ENCODE results near the gene FAM53A. TPM values are rescaled to one million over a fixed set of nuclear protein-coding genes. Genes with fewer than 3 reads are reported as not detected.
"Not testable (repeated sequence)": the region's sequence is repeated elsewhere in the genome, so short reads cannot be mapped to it uniquely, and the experiment has no call there.

FAM53A gene
- total RNA-seq, 1 experiment from 2014 or later: 0.51 TPM

DNA sequence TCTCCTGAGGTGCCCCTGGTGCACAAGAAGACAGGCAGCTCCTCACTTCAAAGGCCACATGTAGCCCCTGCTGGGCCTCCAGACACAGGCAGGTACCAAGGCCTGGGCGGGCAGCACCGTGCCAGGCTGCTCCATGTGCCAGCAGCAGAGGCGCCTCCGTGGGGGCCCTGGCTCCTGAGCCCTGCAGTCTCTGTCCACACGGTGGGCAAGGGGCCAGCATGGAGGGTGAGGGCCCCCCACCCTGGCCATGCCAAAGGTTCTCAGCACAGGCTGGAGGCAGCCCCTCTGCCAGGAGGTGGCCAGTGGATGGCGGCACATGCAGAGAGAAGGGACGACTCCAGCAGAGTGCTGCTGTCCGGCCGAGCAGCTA, 72.6 kb downstream of the FAM53A start:
- DNase-seq: no peak
- H3K36me3 ChIP-seq: no peaks in the 10 kb centered on the region

DNA sequence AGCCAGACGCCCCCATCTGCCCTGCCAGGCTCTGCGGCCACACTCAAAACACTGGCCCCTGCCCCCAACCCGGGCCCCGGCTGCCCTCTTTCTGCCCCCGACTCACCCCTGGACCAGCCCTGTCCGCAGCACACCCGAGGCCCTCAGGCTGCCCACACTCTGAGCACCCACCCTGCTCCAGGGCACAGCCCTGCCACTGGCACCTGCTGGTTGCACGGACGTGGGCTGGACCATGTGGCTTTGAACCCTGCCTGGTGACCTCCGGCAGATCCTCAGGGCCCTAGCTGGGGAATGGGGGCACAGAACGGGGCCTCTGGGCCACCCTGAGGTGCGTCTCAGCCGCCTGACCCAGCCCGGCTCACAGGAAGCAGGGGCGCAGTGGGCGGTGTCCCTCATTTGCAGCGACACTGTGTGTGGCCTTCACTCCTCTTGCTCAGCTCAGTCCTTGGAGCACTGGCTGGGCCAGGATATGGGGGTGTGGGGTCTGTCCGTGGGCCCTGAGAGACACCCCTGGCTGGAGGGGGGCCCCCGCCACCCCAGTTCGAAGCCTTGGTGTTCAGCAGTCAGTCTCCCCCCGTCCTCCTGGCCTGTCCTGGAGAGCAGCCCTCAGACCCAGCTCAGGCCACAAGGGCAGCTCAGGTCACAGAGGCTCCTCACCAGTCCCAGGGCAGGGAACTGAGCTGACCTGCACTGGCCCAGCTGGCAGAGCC, 73.2 kb downstream of the FAM53A start:
- peaks cover 18% of the 10 kb centered on the region; the same call in 1 of the 2 replicates for H3K27me3 ChIP-seq
- no peaks in the 10 kb centered on the region for H3K36me3 ChIP-seq
- no peak overlapping the region for H3K27ac ChIP-seq
- H3K4me3 ChIP-seq: no peak overlapping the region
- no peak for DNase-seq
- no peaks in the 10 kb centered on the region for H3K4me1 ChIP-seq
- no peaks in the 10 kb centered on the region for H3K9me3 ChIP-seq (replicated peaks)

More for the DNA sequence above, 72.6 kb downstream of the FAM53A start:
- Histone ChIP-seq H3K4me3 (no peak overlapping the region), H3K4me1 (no peaks in the 10 kb centered on the region), H3K27ac (no peak overlapping the region), H3K27me3 (peaks cover 14% of the 10 kb centered on the region; the same call in 1 of the 2 replicates), H3K9me3 (replicated peaks) (no peaks in the 10 kb centered on the region)

DNA sequence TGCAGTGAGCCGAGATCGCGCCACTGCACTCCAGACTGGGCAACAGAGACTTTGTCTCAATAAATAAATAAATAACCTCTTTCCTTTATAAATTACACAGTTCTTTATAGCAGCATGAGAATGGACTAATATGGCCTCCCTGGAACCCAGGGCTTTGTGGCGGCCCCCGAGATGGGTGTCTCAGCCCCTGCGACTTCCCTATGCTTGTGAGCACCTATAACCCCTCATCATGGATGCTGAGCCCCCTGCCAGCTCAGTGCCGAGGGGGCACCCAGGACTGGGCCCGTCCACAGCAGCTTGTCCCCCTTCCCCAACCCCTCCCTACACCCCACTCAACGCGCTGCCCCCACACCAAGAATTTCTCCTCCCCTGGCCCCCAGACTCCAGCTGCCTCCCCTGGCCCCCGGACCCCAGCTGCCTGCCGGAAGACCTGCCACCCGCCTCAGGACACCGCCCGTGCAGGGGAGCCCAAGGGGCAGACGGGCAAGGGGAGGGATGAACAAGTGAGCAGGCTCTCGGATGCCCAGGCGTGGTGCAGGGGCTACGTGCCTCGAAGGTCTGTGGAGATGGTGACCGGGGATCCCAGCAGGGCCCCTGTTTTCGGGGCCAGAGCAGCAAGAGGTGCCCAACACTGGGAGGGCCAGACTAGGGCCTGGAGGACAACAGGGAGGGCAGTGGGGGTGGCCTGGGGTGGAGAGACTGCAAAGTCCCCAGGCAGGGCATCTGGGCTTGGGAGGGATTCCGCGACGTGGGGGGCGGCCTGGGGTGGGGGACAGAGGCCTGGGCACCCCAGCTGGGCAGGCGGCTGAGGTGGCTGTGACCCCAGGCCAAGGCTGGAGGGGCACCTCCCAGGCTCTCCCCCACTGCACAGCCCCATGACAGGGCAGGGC, 74.0 kb downstream of the FAM53A start:
- no peaks in the 10 kb centered on the region for H3K4me1 ChIP-seq
- no peak overlapping the region for H3K4me3 ChIP-seq
- H3K27me3 ChIP-seq: peaks cover 24% of the 10 kb centered on the region; the same call in 1 of the 2 replicates
- H3K27ac ChIP-seq: no peak overlapping the region
- H3K9me3 ChIP-seq (replicated peaks): no peaks in the 10 kb centered on the region
- no peaks in the 10 kb centered on the region for H3K36me3 ChIP-seq
- no peak for DNase-seq

DNA sequence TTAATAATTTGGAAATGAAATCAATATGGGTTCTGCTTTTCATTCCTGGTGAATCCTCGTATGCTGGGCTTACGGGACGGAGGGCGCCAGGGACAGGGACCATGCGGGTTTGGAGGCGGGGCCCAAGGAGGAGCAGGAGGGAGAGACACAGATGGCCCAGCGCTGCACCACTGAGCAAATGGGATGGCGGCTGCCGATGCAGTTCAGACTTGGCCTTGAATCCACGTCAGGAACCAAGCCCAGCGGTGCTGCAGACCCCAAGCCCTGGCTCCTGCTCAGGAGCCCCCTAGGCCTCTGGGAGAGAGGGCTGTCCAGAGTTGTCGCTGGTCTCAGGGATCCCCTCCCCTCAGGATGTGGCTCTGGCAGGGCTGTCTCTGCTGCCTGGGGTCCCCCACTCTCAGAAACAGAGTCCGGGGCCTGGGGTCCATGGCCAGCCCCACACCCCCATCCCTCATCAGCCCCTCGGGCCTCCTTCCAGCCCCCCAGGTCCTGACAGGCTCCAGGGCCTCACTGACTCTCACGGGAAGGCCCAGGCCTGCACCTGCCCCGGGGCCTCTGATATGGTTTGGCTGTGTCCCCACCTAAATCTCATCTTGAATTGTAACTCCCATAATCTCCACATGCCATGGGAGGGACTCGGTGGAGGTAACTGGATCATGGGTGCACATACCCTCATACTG, 75.2 kb downstream of the FAM53A start:
- no peak overlapping the region for H3K4me3 ChIP-seq
- DNase-seq: no peak
- H3K4me1 ChIP-seq: no peaks in the 10 kb centered on the region
- no peak overlapping the region for H3K27ac ChIP-seq
- no peaks in the 10 kb centered on the region for H3K9me3 ChIP-seq (replicated peaks)
- H3K27me3 ChIP-seq: peaks cover 36% of the 10 kb centered on the region
- H3K36me3 ChIP-seq: no peaks in the 10 kb centered on the region

DNA sequence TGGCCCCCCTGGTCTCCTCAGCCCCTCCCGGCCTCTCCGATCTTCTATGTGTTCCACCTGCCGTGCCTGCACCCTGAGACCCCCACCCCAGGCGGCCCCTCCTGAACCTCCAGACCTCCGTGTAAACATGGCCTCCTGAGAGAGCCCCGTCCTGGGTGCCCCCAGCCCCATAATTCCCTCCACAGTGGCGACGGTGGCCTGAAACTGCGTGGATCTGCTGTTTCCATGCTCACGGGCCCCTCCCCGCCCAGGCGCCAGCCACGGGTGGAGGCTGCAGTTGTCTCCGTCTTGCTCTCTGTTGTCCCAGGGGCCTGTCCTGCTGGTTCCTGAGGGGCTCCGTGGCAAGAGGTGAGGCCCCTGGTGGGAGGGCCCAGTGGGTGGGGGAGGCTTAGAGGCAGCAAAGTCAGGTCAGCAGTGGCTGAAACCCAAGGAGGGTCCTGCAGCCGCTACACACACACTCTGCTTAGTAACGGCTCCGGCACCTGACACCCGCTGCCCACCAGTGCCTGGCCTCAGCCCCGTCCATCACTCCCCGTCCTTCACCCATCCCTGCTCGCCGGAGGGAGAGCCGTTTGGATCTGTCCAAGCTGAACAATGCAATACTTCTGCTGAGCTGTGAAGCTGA, 75.8 kb downstream of the FAM53A start:
- peaks cover 43% of the 10 kb centered on the region for H3K27me3 ChIP-seq
- no peak for DNase-seq
- H3K4me3 ChIP-seq: no peak overlapping the region
- H3K36me3 ChIP-seq: no peaks in the 10 kb centered on the region
- H3K9me3 ChIP-seq (replicated peaks): no peaks in the 10 kb centered on the region
- H3K27ac ChIP-seq: no peak overlapping the region
- H3K4me1 ChIP-seq: no peaks in the 10 kb centered on the region

DNA sequence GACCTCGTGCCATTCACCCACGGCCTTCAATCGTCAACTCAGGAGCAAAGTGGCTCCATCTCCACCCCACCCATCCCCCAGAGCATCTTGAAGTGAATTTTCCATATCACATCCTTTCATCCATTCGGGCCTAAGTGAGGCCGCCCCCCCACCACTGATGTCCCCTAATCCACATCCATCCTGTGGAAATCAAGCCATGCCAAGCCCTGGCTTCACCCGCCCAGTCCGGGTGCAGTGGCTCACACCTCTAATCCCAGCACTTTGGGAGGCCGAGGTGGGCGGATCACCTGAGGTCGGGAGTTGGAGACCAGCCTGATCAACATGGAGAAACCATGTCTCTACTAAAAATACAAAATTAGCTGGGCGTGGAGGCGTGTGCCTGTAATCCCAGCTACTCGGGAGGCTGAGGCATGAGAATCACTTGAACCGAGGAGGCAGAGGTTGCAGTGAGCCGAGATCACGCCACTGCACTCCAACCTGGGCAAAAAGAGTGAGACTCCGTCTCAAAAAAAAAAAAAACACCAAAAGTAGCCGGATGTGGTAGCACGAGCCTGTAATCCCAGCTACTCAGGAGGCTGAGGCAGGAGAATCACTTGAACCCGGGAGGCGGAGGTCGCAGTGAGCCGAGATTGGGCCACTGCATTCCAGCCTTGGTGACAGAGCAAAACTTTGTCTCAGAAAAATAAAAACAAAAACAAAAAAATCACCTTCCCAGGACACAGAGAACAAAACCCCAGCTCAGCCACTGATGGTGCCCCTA, 76.5 kb downstream of the FAM53A start:
- H3K9me3 ChIP-seq (replicated peaks); H3K4me1 ChIP-seq; H3K4me3 ChIP-seq; H3K36me3 ChIP-seq; DNase-seq; H3K27ac ChIP-seq: not testable (repeated sequence)
- peaks cover 50% of the 10 kb centered on the region for H3K27me3 ChIP-seq

DNA sequence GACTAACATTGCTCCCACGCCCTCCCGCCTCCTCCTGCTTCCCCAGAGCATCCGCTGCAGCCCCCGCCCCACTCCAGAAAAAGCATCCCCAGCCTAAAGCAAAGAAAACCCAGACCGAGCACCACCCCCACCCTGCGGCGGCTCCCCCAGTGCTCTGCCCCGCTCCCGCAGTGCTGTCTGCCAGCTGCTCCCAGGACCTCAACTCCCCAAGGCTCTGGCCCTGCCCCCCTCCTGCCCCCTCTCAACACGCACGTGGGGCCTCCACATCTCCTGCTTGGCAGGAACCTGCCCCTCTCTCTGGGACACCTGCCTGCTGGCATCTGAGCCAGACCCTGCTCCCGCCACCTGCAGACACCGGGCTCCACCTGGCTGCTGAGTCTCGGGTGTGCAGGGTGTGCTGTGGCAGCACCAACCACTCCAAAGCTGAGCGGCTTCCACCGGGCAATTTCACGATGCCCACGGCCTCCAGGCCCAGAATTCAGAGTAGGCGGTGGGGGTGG, 79.4 kb downstream of the FAM53A start:
- H3K27me3 ChIP-seq: peaks cover 56% of the 10 kb centered on the region
- no peaks in the 10 kb centered on the region for H3K36me3 ChIP-seq
- H3K9me3 ChIP-seq (replicated peaks): no peaks in the 10 kb centered on the region
- H3K4me1 ChIP-seq: peaks cover 9% of the 10 kb centered on the region; the same call in 1 of the 2 replicates
- DNase-seq: no peak
- no peak overlapping the region for H3K27ac ChIP-seq
- no peak overlapping the region for H3K4me3 ChIP-seq

DNA sequence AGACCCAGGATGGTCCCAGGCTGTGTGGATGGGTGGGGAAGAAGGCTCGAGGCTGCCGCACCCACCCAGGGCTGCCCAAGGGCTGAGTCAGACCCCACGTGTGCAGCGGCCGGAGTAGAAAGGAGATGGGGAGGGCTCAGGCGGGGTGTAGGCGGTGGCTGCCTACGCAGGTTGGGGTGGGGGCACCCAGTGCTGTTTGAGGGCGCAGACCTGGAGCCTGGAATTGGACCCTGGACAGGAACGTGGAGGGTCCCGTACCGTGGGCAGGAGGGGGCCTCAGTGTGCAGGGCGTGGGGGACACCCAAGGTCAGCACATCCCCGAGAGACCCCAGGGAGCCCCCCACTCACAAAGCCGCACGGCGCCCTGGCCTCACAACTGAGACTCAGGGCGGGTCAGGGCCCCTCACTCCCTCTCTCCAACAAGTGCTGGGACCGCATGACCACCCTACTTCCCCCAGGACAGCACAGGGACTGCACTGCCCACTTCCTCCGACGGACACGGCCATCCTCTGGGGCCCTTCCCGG, 79.9 kb downstream of the FAM53A start:
- no peak overlapping the region for H3K27ac ChIP-seq
- no peaks in the 10 kb centered on the region for H3K9me3 ChIP-seq (replicated peaks)
- DNase-seq: no peak
- H3K4me1 ChIP-seq: peaks cover 9% of the 10 kb centered on the region; the same call in 1 of the 2 replicates
- H3K27me3 ChIP-seq: peaks cover 53% of the 10 kb centered on the region
- no peaks in the 10 kb centered on the region for H3K36me3 ChIP-seq
- no peak overlapping the region for H3K4me3 ChIP-seq

DNA sequence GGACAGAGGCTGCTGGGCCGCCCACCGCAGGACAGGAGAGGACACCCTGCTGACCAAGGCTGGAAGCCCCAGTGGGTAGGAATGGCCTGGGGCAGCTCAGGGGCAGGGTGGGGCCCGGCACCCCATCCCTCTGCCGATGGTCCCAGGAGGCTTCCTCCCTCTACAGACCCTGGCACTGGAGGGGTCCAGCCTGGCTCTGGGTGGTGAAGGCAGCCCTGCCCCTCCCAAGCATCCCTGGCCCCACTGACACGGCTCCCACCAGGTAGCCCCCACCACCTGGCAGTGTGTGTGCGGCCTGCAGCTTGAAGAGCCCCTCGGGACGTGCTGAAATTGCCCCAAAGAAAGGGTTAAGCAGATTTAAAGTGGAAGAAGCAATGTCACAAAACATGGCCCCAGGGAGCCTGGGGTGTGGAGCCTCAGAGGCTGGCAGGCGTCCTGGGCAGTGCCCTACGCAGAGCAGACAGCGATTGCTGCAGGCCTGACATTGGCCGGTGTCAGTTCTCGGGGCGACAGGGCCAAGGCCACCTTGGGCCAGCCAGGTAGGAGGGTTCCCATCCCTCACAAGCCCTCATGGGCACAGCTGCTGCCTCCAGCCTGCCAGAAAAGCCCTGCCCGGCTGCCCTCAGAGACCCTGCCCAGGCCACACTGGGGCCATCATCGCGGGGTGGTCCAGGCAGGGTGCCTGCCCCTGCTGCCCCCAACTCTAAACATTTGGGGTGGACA, 80.5 kb downstream of the FAM53A start:
- peaks cover 9% of the 10 kb centered on the region; the same call in 1 of the 2 replicates for H3K4me1 ChIP-seq
- no peak overlapping the region for H3K4me3 ChIP-seq
- DNase-seq: no peak
- no peak overlapping the region for H3K27ac ChIP-seq
- H3K36me3 ChIP-seq: no peaks in the 10 kb centered on the region
- peaks cover 49% of the 10 kb centered on the region for H3K27me3 ChIP-seq
- H3K9me3 ChIP-seq (replicated peaks): no peaks in the 10 kb centered on the region

DNA sequence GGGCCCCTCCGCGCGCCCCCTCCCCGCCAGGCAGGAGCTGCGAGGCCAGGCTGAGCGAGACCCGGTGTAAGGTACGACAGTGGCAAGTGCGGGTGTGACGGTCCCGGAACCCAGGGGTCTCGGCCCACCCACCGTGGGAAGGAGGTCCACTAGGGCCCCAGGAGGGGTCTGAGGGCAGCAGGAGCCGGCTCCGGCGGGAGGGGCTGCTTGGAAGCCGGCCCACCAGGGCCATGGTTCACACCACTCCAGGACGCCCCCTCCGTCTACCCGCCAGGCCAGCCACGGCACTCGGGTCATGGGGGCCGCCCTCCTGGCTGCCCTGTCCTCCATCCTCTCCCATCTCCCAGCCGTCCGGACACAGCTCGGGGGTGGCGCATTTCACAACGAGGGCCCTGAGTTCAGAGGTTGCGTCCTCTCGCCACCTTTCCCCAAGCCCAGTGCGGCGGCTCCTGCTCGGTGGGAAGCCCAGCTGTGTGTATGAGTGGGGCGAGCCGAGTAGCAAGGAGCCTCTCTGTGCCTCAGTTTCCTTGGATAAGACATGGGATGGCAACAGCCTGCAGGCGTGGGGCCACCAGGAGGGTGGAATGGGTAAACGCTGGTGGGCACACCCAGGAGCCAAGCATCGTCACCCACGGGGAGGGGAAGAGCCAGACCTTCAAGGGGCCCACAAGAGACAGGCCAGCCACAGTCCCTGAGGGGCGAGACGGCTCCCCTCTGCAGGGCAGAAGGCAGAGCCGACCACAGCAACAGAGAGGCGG, 81.3 kb downstream of the FAM53A start:
- no peak for DNase-seq
- no peaks in the 10 kb centered on the region for H3K36me3 ChIP-seq
- H3K4me1 ChIP-seq: peaks cover 9% of the 10 kb centered on the region; the same call in 1 of the 2 replicates
- H3K27me3 ChIP-seq: peaks cover 46% of the 10 kb centered on the region
- no peak overlapping the region for H3K4me3 ChIP-seq
- H3K9me3 ChIP-seq (replicated peaks): no peaks in the 10 kb centered on the region
- no peak overlapping the region for H3K27ac ChIP-seq

DNA sequence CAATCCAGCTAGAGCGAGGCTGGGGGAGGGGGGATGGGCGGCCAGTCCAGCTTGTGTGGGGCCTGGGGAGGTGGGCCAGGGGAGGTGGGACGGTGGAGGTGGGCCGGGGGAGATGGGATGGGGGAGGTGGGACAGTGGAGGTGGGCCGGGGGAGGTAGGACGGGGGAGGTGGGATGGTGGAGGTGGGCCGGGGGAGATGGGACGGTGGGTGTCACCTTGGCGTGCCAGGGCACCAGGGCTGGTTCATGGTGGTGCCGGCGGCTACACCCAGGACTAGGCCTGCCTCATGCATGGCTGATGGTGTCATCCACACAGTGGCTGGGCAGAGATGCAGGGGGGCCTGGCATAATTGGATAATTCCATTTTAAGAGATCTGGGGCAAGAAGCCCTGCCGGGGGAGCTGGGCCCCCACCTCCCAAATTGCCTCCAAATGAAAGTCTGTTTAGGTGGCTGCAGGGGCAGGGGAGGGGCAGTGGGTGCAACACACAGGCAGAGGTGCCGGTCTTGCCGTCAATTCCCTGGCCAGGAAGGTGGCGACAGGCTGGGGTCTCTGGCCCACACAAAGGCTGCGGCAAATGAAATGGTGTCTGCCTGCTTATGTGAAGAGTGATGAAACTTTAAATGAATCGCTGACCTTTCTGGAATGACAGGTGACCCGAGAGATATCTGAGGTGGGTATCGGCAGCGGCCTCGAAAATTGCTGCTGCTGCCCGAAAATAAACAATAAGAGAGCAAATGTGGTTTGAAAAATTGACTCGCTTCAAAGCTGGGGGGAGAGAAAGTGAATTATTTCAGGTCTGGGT, 82.1 kb downstream of the FAM53A start:
- H3K9me3 ChIP-seq (replicated peaks): no peaks in the 10 kb centered on the region
- DNase-seq: no peak

DNA sequence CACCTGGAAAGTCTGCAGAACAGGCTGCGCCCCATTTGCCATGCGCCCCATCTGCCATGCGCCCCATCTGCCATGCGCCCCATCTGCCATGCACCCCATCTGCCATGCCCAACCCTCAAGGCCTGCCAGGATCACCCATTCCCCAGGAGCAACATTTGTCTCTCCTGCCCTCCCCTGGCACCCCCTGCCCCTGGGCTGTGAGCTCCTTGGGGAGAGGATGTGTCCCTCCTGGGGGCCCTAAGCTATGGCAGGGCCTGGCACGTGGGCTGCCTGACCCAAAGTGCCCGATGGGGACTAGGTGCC, 82.6 kb downstream of the FAM53A start:
- H3K9me3 ChIP-seq (replicated peaks): no peaks in the 10 kb centered on the region
- H3K27me3 ChIP-seq: peaks cover 42% of the 10 kb centered on the region
- H3K4me1 ChIP-seq: peaks cover 9% of the 10 kb centered on the region; the same call in 1 of the 2 replicates
- DNase-seq: no peak
- no peaks in the 10 kb centered on the region for H3K36me3 ChIP-seq
- H3K27ac ChIP-seq: no peak overlapping the region
- H3K4me3 ChIP-seq: no peak overlapping the region

More for the DNA sequence above, 82.1 kb downstream of the FAM53A start:
- no peak overlapping the region for H3K27ac ChIP-seq
- H3K4me3 ChIP-seq: no peak overlapping the region
- H3K27me3 ChIP-seq: peaks cover 46% of the 10 kb centered on the region
- no peaks in the 10 kb centered on the region for H3K36me3 ChIP-seq
- peaks cover 9% of the 10 kb centered on the region; the same call in 1 of the 2 replicates for H3K4me1 ChIP-seq

Measured in SJCRH30 (cell line).